ENCODE results near the gene ZNF692. TPM values are rescaled to one million over a fixed set of nuclear protein-coding genes. Genes with fewer than 3 reads are reported as not detected.

Gene ZNF692
- total RNA-seq, 4 donors from 2014 or later = 41.8 to 100 (median 64.6) TPM

DNA sequence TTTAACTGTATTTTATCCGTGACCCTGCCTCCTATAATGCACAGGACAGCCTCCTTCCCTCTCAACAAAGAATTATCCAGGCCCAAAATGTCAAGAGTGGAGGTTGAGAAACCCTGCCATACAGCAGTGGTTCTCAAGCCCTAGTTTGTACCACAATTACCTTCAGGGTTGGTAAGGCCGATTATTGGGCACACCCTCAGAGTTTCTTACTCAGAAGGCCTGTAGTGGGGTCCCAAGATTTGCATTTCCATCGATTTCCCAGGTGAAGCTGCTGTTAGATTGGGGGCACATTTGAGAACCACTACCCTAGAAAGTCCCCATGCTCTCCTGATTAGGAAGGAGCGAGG lies 46.8 kb upstream of the ZNF692 start:
- in situ Hi-C loops (cut with MboI; ENCODE audit: low pct_ligation_motif_present in 1 of 4, low pct_unique_long_range_greater_than_20kb in 1 of 4, low sequenced_read_pairs in 3 of 4) = no loop called here
- Histone ChIP-seq H3K4me3 (peak overlapping the region; percentile 55 to 96 (median 67)), H3K27me3 (peaks cover 12% of the 10 kb centered on the region), H3K27ac (peak overlapping the region; percentile 93 to 99 (median 96)), H3K4me1 (peaks cover 0 to 14% (median 12%) of the 10 kb centered on the region in 4 donors), H3K9me3 (no peaks in the 10 kb centered on the region), H3K36me3 (no peaks in the 10 kb centered on the region)
- 19% methylated on average over 4 of the region's 4 CpGs; no CpG with 5 or more reads in 1 of the 2 donors for WGBS, 2 donors (ENCODE audit: low coverage in 1 of 2)
- intact Hi-C loops (cut with DNase I; ENCODE audit: low total_unique reads) = no loop called here
- no peak for DNase-seq
- no peak for TF ChIP-seq CTCF (IDR thresholded peaks at IDR 0.05)
- no peak for TF ChIP-seq POLR2AphosphoS5 (IDR thresholded peaks at IDR 0.05)

DNA sequence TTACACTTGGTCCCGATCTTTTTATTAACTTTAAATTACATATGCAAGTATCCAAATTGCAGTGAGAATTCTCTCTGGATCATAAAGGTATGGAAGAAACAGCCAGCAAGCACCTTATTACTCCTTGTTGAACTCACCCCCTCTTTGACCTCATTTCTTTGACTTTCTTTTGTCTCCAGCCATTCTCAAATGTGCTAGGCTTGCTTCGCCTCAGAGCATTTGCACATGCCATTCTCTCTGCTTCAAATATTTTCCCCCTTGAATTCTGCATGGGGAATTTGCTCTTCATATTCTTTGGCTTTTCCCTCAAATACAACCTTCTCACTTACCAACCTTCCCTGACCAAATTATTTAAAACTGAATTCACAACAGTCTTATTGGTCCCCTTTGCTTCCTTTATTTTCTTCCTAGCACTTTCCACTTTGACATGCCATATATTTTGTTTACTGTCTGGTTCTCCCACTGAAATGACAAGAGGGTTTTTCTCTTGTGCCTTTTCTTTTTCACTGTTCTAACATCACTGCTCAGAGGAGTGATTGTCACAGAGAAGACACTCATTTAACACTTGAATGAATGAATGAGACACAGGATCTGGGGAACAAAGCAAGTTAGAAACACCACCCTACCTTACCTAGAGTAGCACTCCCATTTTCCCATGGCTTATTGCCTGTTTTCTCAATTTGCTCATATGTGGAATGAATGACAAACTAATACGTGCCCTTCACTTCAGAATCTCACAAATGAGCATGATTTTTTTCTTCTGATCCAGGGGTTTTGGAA lies 45.7 kb upstream of the ZNF692 start:
- no peak overlapping the region for H3K4me3 ChIP-seq
- H3K27me3 ChIP-seq = peaks cover 21% of the 10 kb centered on the region
- TF ChIP-seq POLR2A (IDR thresholded peaks at IDR 0.05) = no peak
- no peak for TF ChIP-seq EP300 (IDR thresholded peaks at IDR 0.05; ENCODE audit: low read depth)
- TF ChIP-seq CTCF (IDR thresholded peaks at IDR 0.05) = no peak
- TF ChIP-seq POLR2AphosphoS5 (IDR thresholded peaks at IDR 0.05) = no peak
- no peaks in the 10 kb centered on the region for H3K36me3 ChIP-seq
- no peak overlapping the region for H3K27ac ChIP-seq
- intact Hi-C loops (cut with DNase I; ENCODE audit: low total_unique reads) (no loop called here), in situ Hi-C loops (cut with MboI; ENCODE audit: low pct_ligation_motif_present in 1 of 4, low pct_unique_long_range_greater_than_20kb in 1 of 4, low sequenced_read_pairs in 3 of 4) (no loop called here)
- H3K4me1 ChIP-seq = peaks cover 0 to 14% (median 12%) of the 10 kb centered on the region in 4 donors
- WGBS, 2 donors (ENCODE audit: low coverage in 1 of 2) = 89 to 98% methylated on average over 3 of the region's 3 CpGs
- no peaks in the 10 kb centered on the region for H3K9me3 ChIP-seq
- DNase-seq = no peak

DNA sequence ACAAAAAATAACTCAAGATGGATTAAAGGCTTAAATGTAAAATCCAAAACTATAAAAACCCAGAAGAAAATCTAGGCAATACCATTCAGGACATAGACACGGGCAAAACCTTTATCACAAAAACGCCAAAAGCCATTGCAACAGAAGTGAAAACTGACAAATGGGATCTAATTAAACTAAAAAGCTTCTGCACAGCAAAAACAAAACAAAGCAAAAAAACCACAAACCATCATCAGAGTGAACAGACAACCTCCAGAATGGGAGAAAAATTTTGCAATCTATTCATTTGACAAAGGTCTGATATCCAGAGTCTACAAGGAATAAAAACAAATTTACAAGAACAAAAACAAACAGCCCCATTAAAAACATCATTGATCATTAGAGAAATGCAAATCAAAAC lies 42.7 kb upstream of the ZNF692 start:
- no peak for DNase-seq
- 69 to 83% methylated on average over 2 of the region's 2 CpGs for WGBS, 2 donors (ENCODE audit: low coverage in 1 of 2)
- in situ Hi-C loops (cut with MboI; ENCODE audit: low pct_ligation_motif_present in 1 of 4, low pct_unique_long_range_greater_than_20kb in 1 of 4, low sequenced_read_pairs in 3 of 4) = no loop called here

GRCh38 chr1:248900637-248901036 lies 41.8 kb upstream of the ZNF692 start:
- peaks cover 0 to 4% (median 3%) of the 10 kb centered on the region in 4 donors for H3K4me1 ChIP-seq
- TF ChIP-seq POLR2A (IDR thresholded peaks at IDR 0.05) = no peak
- TF ChIP-seq CTCF (IDR thresholded peaks at IDR 0.05) = no peak
- no peak for TF ChIP-seq EP300 (IDR thresholded peaks at IDR 0.05; ENCODE audit: low read depth)
- TF ChIP-seq POLR2AphosphoS5 (IDR thresholded peaks at IDR 0.05) = no peak
- 95 to 100% methylated on average over 1 of the region's 1 CpG for WGBS, 2 donors (ENCODE audit: low coverage in 1 of 2)
- DNase-seq = no peak
- in situ Hi-C loops (cut with MboI; ENCODE audit: low pct_ligation_motif_present in 1 of 4, low pct_unique_long_range_greater_than_20kb in 1 of 4, low sequenced_read_pairs in 3 of 4) (no loop called here), intact Hi-C loops (cut with DNase I; ENCODE audit: low total_unique reads) (no loop called here)
- H3K9me3 ChIP-seq = no peaks in the 10 kb centered on the region
- no peak overlapping the region for H3K27ac ChIP-seq
- H3K4me3 ChIP-seq = no peak overlapping the region
- H3K36me3 ChIP-seq = no peaks in the 10 kb centered on the region
- peaks cover 40% of the 10 kb centered on the region for H3K27me3 ChIP-seq

More for the DNA sequence above, 42.7 kb upstream of the ZNF692 start:
- TF ChIP-seq POLR2AphosphoS5 (IDR thresholded peaks at IDR 0.05) = no peak
- no peak for TF ChIP-seq POLR2A (IDR thresholded peaks at IDR 0.05)
- TF ChIP-seq CTCF (IDR thresholded peaks at IDR 0.05) = no peak
- no peak for TF ChIP-seq EP300 (IDR thresholded peaks at IDR 0.05; ENCODE audit: low read depth)
- no peaks in the 10 kb centered on the region for H3K9me3 ChIP-seq
- H3K4me1 ChIP-seq = peaks cover 0 to 5% (median 4%) of the 10 kb centered on the region in 4 donors
- H3K27ac ChIP-seq = no peak overlapping the region
- no peaks in the 10 kb centered on the region for H3K36me3 ChIP-seq
- peaks cover 40% of the 10 kb centered on the region for H3K27me3 ChIP-seq
- no peak overlapping the region for H3K4me3 ChIP-seq
- intact Hi-C loops (cut with DNase I; ENCODE audit: low total_unique reads) = no loop called here

Measured in transverse colon (tissue), 4 donors.